GM18517 (cell line): Measurements from ENCODE around the gene YIPF6.
A peak's percentile ranks its signal among the peaks of the same experiment; 100 is the strongest.
"Not testable (repeated sequence)": the region's sequence is repeated elsewhere in the genome, so short reads cannot be mapped to it uniquely, and the experiment has no call there.

Experiments
- ATAC-seq: cut with Tn5 transposase; IDR thresholded peaks from one replicate; pipeline ENCODE4 v1.9.1; 2021; ENCODE audit warnings: mild to moderate bottlenecking, moderate library complexity; ENCODE audit not compliant: unreplicated experiment

Gene YIPF6

GRCh38 chrX:68498508-68499379 is at the start of gene YIPF6:
TSS of gene YIPF6 (plus strand) at chrX:68499051. CDS start at chrX:68499067, 16 bp downstream.
- ATAC-seq: peak; percentile 89

GRCh38 chrX:68451720-68452119 is 47.1 kb upstream of the YIPF6 start:
- no peak for ATAC-seq

GRCh38 chrX:68454476-68455150 is 44.2 kb upstream of the YIPF6 start:
- ATAC-seq: no peak

- ATAC-seq: no peak
Measured at GRCh38 chrX:68455151-68455510, 43.7 kb upstream of the YIPF6 start.

- ATAC-seq: no peak
Measured at GRCh38 chrX:68461093-68461492, 37.8 kb upstream of the YIPF6 start.

- no peak for ATAC-seq
Measured at GRCh38 chrX:68461576-68461975, 37.3 kb upstream of the YIPF6 start.

GRCh38 chrX:68462197-68462596 is 36.7 kb upstream of the YIPF6 start:
- ATAC-seq: no peak

- ATAC-seq: no peak
Measured at GRCh38 chrX:68462653-68463052, 36.2 kb upstream of the YIPF6 start.

- ATAC-seq: no peak
Measured at GRCh38 chrX:68463880-68464279, 35.0 kb upstream of the YIPF6 start.

- ATAC-seq: no peak
Measured at GRCh38 chrX:68464796-68465195, 34.1 kb upstream of the YIPF6 start.

GRCh38 chrX:68480969-68481368 is 17.9 kb upstream of the YIPF6 start:
- ATAC-seq: no peak

GRCh38 chrX:68486198-68486597 is 12.7 kb upstream of the YIPF6 start:
- not testable (repeated sequence) for ATAC-seq

GRCh38 chrX:68487254-68487653 is 11.6 kb upstream of the YIPF6 start:
- ATAC-seq: no peak

- no peak for ATAC-seq
Measured at GRCh38 chrX:68487924-68488323, 10.9 kb upstream of the YIPF6 start.

GRCh38 chrX:68488657-68489056 is 10.2 kb upstream of the YIPF6 start:
- no peak for ATAC-seq

- ATAC-seq: no peak
Measured at GRCh38 chrX:68490644-68491043, 8.2 kb upstream of the YIPF6 start.

- ATAC-seq: no peak
Measured at GRCh38 chrX:68492583-68492982, 6.3 kb upstream of the YIPF6 start.

- not testable (repeated sequence) for ATAC-seq
Measured at GRCh38 chrX:68493776-68494175, 5.1 kb upstream of the YIPF6 start.

- ATAC-seq: no peak
Measured at GRCh38 chrX:68498044-68498507, 775 bp upstream of the YIPF6 start.

GRCh38 chrX:68499543-68500504 is 973 bp downstream of the YIPF6 start:
- no peak for ATAC-seq
